HG03108 (cell line): ENCODE data around the gene IL2RA.
A peak's percentile ranks its signal among the peaks of the same experiment; 100 is the strongest.
"Not testable (repeated sequence)": the region's sequence is repeated elsewhere in the genome, so short reads cannot be mapped to it uniquely, and the experiment has no call there.

ENCODE experiments used
- ATAC-seq: cut with Tn5 transposase; IDR thresholded peaks from one replicate; pipeline ENCODE4 v1.9.1; 2021; ENCODE audit warnings: moderate library complexity; ENCODE audit not compliant: unreplicated experiment

Gene IL2RA

DNA sequence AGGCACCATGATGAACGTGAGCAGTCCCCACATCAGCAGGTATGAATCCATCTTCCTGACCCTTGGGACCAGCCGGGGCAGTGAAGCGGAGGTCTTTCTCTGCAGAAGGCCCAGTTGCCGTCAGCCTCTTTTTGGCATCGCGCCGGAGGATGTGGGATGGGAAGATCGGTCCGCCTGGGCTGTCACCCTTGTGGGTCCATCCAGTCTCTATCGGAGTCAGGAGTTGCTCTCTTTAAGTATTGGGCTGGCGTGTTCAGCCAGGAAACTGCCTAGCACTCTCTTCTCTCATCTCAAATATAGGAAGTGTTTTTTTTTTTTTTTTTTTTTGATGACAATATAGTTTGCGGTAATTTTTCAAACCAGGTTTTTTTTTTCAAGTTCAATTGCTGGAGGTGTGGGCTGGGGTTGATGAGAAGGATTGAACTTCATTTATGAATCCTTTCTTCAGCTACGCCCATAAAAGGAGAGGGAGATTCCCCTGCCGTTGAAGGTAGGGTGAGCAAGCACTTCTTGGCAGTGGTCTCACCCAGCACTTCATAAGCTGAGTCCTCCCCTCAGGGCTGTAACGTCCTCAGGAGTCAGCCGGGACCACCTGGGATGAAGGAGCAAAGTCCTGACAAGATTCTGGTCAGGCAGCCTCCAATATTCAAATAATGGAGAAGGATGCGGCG, at the start of gene IL2RA:
TSS of gene IL2RA (minus strand) at position 267 of the 671 bp plus-strand sequence. CDS start at position 51, 216 bp downstream.
- no peak for ATAC-seq

DNA sequence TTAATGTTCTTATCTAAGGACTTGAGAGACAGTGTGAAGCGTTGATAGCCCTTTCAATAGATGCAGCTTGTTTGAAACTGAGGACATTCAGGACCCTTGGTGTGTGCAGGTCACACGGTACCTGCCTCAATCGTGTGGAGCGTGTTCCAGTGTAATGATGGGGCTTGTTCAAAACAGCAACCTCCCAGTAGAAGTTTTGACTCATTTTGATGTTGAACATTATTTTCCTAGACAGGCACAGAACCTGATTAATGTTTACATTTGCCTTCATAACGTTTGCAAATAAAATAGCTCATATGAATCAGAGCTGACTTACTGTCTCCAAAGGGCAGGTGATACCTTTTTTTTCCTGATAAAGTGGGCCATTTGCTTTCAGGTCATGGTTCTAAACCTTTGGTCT, 48.0 kb upstream of the IL2RA start:
- ATAC-seq: no peak

GRCh38 chr10:6109444-6109775, 47.2 kb upstream of the IL2RA start:
- no peak for ATAC-seq

GRCh38 chr10:6108631-6109443, 46.7 kb upstream of the IL2RA start:
- ATAC-seq: no peak

- no peak for ATAC-seq
These were observed 45.9 kb upstream of the IL2RA start for GRCh38 chr10:6108072-6108471.

DNA sequence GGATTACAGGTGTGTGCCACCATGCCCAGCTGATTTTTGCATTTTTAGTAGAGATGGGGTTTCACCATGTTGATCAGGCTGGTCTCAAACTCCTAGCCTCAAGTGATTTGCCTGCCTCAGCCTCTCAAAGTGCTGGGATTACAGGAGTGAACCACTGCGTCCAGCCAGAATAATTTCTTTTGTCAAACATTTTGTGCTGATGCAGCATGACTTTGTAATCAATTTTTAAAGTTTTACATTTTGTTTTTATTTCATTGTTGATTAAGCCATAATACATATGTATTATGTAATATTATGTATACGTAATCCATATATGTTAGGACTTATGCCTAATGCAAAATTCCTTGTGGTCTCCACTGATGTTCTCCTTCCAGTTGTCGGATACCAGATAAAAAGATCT, 45.4 kb upstream of the IL2RA start:
- not testable (repeated sequence) for ATAC-seq

DNA sequence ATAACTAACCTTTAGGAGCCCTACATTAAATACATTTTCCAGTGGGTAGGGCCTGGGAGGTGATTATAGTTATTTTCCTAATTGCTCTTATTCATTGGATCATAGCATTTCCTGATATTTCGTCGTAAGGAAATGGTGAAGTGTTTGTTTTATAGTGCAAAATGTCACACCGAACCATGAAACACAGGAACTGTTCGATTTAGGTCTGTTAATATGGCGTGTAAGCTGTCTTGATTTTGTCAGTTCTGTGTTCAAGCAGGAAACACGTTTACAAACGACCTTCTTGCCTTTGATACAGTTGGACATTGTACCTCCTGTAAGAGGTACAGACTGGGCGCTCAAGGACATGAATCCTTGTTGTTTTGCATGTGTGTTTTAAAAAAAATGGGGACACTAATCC, 41.4 kb upstream of the IL2RA start:
- ATAC-seq: no peak

DNA sequence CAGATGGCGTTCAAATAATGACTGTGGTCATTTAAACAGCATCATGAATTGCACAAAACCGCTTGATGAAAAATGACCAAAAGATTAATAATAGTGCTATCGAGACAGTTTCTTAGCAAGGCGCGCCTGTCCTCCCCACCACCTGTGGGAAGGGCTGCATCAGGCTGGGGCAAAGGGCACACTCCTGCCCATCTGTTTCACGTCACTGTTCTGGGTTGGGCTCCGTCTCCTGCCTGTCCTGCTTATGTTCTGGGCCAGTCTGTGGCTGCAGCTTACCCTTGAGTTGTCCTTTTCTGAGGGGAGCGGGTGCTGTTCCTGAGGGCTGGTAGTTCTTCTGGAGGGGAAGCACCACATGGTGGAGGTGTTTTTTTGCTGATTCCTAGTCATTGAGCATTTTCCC, 40.0 kb upstream of the IL2RA start:
- no peak for ATAC-seq

- ATAC-seq: no peak
These were observed 39.0 kb upstream of the IL2RA start for GRCh38 chr10:6101181-6101580.

GRCh38 chr10:6100370-6100769, 38.2 kb upstream of the IL2RA start:
- no peak for ATAC-seq

DNA sequence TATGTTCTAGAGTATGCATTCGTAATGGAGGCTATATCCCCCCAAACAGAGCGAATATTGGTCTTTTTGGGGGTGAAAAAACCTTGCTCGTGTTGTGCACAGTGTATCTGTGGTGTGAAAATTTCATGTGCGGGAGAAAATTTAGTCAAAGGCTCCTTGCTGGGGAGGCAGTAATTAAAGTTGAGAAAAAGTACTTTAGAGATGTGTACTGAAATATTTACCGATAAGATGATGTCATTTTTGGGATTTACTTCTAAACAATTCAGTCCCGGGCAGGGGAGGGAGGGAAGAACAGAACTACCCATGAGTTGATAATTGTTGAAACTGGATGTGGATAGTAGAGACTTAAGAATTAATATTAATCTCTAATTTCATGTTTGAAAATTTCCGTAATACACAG, 36.0 kb upstream of the IL2RA start:
- ATAC-seq: no peak

DNA sequence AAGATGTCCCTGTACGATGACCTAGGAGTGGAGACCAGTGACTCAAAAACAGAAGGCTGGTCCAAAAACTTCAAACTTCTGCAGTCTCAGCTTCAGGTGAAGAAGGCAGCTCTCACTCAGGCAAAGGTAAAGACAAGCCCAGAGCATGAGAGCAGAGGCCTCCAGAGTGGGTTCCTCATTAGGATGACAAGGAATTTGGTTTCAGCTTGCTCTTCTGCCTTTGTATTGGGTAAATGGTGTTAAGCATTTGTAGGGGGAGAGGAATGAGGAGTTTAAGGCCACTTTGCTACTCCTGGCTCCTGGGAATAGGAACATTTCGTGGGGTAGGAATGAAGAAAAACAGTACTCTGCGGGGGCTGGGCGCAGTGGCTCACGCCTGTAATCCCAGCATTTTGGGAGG, 34.9 kb upstream of the IL2RA start:
- no peak for ATAC-seq

- no peak for ATAC-seq
These were observed 33.8 kb upstream of the IL2RA start for GRCh38 chr10:6095810-6096570.

DNA sequence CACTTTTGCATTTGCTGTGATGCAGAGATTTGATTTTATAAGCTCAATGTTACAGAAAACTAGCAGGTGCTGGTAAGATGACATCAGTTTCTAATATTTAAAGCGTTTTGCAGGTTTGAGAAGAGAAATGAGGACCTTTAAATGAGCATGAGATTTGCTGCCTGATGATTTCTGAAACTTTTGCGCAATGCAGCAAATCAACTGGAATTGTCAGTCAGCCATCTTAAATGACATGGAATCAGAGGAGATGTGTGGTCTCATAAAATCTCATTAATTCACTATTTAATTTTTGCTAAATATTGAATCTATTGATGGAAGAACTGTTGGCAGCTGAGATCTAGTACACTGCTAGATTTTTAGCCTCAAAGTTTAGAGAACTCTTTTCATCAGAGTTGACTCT, 30.6 kb upstream of the IL2RA start:
- ATAC-seq: no peak

DNA sequence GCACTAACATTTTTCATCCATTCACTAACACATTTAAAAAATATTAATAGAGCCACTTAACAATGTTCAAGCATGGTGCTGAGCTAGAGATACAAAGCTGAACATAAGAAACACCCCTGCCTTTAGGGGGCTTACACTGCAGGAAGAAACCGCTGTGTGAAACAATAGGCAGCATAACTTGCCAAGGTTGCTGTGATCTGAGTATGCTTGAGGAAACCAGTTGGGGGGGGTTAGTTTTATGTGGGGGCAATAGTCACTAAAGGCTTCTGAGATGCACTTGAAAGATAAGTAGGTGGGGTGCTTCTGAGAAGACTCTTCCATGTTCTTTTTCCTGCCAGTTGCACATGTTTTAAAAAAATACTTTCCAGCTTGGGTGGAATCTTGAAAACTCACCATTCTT, 29.5 kb upstream of the IL2RA start:
- ATAC-seq: no peak

DNA sequence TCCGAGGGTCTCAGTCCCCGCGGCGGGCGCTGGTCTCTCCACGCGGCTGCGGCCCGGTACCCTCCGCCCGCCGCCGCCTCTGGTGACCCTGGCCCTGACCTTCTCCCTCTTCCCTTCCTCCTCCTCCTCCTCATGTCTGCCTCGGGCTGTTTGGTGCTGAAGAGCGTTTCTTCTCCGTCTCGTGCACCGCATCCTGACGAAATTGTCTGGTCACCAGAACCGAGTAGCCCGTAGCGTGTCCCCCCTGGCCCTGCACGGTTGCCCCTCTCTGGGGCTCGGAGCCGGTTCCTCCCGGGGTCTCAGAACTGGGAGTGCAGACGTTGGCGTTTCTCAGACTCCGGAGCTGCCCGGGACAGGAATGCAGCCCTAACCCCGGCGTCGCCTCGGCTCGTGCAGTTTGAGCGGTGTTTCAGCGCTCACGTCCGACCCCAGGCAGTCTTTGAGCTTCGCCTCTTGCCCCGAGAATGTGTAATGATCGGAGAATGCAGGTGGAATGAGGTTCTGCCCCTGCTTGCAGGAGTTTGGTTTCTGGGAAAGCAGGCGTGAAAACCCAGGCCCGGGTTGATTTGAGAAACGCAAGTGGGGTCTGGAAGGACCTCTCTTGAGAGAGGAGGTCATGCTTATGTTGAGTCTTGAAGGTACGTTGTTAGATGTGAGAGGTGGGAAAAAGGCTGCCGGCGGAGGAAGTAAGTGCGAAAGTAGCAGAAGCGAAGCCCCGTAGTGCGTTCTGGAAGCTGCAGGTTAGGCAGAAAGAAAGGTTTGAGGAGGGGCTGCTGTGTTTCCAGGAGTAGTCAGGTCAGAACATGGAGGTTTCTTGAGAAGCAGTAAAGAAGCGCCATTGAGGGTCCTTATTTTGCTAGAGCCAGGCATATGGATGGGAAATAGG, 27.4 kb upstream of the IL2RA start:
- peak; percentile 19 for ATAC-seq

DNA sequence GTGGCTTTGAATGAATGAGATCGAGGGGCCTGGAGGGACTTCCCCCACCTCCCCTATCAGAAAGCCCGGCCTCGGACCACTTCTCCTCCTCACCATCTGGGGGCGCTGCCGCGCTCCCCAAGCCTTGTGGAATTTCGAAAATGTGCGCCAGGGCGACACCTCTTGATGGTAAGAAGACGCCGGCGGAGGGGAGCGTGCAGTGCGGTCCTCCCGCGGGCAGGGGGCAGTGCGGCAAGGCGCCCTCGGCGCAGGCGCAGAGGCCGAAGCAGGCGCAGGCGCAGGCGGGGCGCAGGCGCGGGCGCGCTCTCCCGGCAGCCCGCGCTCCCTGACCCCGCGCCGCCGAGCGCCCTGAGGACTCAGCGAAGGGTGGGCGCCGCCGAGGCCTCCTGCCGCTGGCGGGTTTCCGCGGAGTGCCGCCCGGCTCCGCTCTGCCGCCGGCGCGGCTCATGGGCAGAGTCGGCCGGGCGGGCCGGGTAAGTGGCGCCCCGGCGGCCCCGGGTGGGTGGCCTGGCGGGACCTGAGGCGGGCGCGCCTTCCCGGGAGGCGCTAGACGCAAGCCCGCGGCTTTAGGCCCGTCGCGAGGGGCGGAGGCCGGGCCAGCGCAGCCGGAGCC, 26.7 kb upstream of the IL2RA start, which contains the start of gene RBM17:
TSS of gene RBM17 (plus strand) at position 314 of the 613 bp plus-strand sequence. CDS start 8,032 bp downstream, outside the sequence.
- peak; percentile 87 for ATAC-seq

GRCh38 chr10:6086375-6087233, 24.4 kb upstream of the IL2RA start:
- ATAC-seq: peak; percentile 37
